Neural cell (in vitro differentiated cells): ENCODE data around the gene DLG5. TPM values are rescaled to one million over a fixed set of nuclear protein-coding genes. Genes with fewer than 3 reads are reported as not detected.

Experiments used
- H2AFZ ChIP-seq: fragments of 200-600, 300-800 bp; sonication (generic), shearing (Covaris generic); 2 replicates; pipeline ENCODE4 v1.6.0; 2014; ENCODE audit warnings: low read depth, mild to moderate bottlenecking, antibody characterized with exemption, low read length, moderate library complexity
- H3F3A ChIP-seq: fragments of 200-600 bp; shearing (Covaris generic); 2 replicates; pipeline ENCODE4 v1.6.1; 2016; ENCODE audit warnings: mild to moderate bottlenecking, moderate library complexity, mixed read lengths, antibody characterized with exemption, low read length; ENCODE audit not compliant: insufficient read depth, poor library complexity, severe bottlenecking
- H3K27ac ChIP-seq: fragments of 200-600, 300-800 bp; sonication (generic), shearing (Covaris generic); 2 replicates; pipeline ENCODE4 v1.5.1; 2014; ENCODE audit warnings: mild to moderate bottlenecking, low read length, moderate library complexity
- H3K27me3 ChIP-seq: fragments of 300-800, 200-600 bp; sonication (generic), shearing (Covaris generic); 2 replicates; pipeline ENCODE4 v1.6.0; 2014; ENCODE audit warnings: mild to moderate bottlenecking, low read depth, low read length, moderate library complexity; ENCODE audit not compliant: insufficient read depth
- H3K36me3 ChIP-seq: fragments of 300-800, 200-600 bp; sonication (generic), shearing (Covaris generic); 2 replicates; pipeline ENCODE4 v1.5.1; 2014; ENCODE audit warnings: mild to moderate bottlenecking, antibody characterized with exemption, low read length, moderate library complexity; ENCODE audit not compliant: insufficient read depth
- H3K4me2 ChIP-seq: fragments of 300-800, 200-600 bp; sonication (generic), shearing (Covaris generic); 2 replicates; pipeline ENCODE4 v1.6.0; 2014; ENCODE audit warnings: mild to moderate bottlenecking, low read length
- H3K4me3 ChIP-seq: fragments of 300-800, 200-600 bp; sonication (generic), shearing (Covaris generic); 2 replicates; pipeline ENCODE4 v1.5.1; 2014; ENCODE audit warnings: mild to moderate bottlenecking, low read length, moderate library complexity
- H3K79me2 ChIP-seq: fragments of 200-600 bp; shearing (Covaris generic); replicated peaks from 2 replicates; pipeline ENCODE4 v1.6.0; 2014; ENCODE audit warnings: mild to moderate bottlenecking, low read length, moderate library complexity; ENCODE audit not compliant: insufficient read depth
- H3K9ac ChIP-seq: fragments of 300-800, 200-600 bp; sonication (generic), shearing (Covaris generic); 2 replicates; pipeline ENCODE4 v1.6.1; 2016; ENCODE audit warnings: mild to moderate bottlenecking, low read length, mixed read lengths
- H3K9me2 ChIP-seq: fragments of 200-600 bp; shearing (Covaris generic); 2 replicates; pipeline ENCODE4 v1.6.1; 2016; ENCODE audit warnings: mild to moderate bottlenecking, low read length, mixed read lengths; ENCODE audit not compliant: insufficient read depth
- H3K9me3 ChIP-seq: fragments of 200-600, 300-800 bp; sonication (generic), shearing (Covaris generic); 2 replicates; pipeline ENCODE4 v1.6.1; 2016; ENCODE audit warnings: mild to moderate bottlenecking, mixed run types, low read length, moderate library complexity, mixed read lengths
- H4K20me1 ChIP-seq: fragments of 200-600 bp; shearing (Covaris generic); 2 replicates; pipeline ENCODE4 v1.6.1; 2016; ENCODE audit warnings: mild to moderate bottlenecking, mixed run types; ENCODE audit not compliant: insufficient read depth
- EP300 ChIP-seq: fragments of 450-650 bp; conservative IDR thresholded peaks from 2 replicates; pipeline ENCODE4 v1.6.1; 2014; ENCODE audit warnings: antibody characterized with exemption, mild to moderate bottlenecking, moderate library complexity; ENCODE audit not compliant: poor library complexity, severe bottlenecking
- EZH2 ChIP-seq: fragments of 200-600, 300-800 bp; shearing (Covaris generic), sonication (generic); IDR thresholded peaks from 2 replicates; pipeline ENCODE4 v1.6.1; 2014; ENCODE audit warnings: antibody characterized with exemption, low read length, borderline replicate concordance, mild to moderate bottlenecking; ENCODE audit not compliant: insufficient read depth, poor library complexity, severe bottlenecking
- MXI1 ChIP-seq: fragments of 450-650 bp; conservative IDR thresholded peaks from 2 replicates; pipeline ENCODE4 v1.6.1; 2014; ENCODE audit warnings: antibody characterized with exemption, mild to moderate bottlenecking; ENCODE audit not compliant: poor library complexity, severe bottlenecking
- POLR2AphosphoS5 ChIP-seq: IDR thresholded peaks from 2 replicates; pipeline ENCODE4 v1.6.1; 2012
- RAD21 ChIP-seq: fragments of 450-650 bp; conservative IDR thresholded peaks from 2 replicates; pipeline ENCODE4 v1.6.1; 2014; ENCODE audit warnings: antibody characterized with exemption, mild to moderate bottlenecking, moderate library complexity
- REST ChIP-seq: IDR thresholded peaks from 2 replicates; pipeline ENCODE4 v1.6.1; 2012; ENCODE audit warnings: borderline replicate concordance
- SMC3 ChIP-seq: fragments of 450-650 bp; conservative IDR thresholded peaks from 2 replicates; pipeline ENCODE4 v1.6.1; 2014; ENCODE audit warnings: antibody characterized with exemption, mild to moderate bottlenecking, moderate library complexity; ENCODE audit not compliant: poor library complexity
- TAF1 ChIP-seq: IDR thresholded peaks from 2 replicates; pipeline ENCODE4 v1.6.1; 2012; ENCODE audit warnings: low read depth
- polyA plus RNA-seq: library from polyadenylated mRNA; depleted of rRNA; stranded (reverse); fragments of >200 nt; gene quantifications from 2 replicates; pipeline ENCODE4 v1.2.3, GENCODE V29; 2014
- TF ChIP-seq, protein P1 (sequence below): fragments of 450-650 bp; IDR thresholded peaks from 2 replicates; pipeline ENCODE4 v1.5.1; 2014; ENCODE audit warnings: antibody characterized with exemption, mild to moderate bottlenecking, moderate library complexity; ENCODE audit not compliant: poor library complexity, severe bottlenecking

DLG5 gene
- polyA plus RNA-seq, 1 donor from 2014 or later, result 72.9 TPM

GRCh38 chr10:77877441-77878344, 48.9 kb downstream of the DLG5 start:
- Histone ChIP-seq H4K20me1 (no peaks in the 10 kb centered on the region), H3K4me2 (no peak overlapping the region), H3K79me2 (peaks cover 8% of the 10 kb centered on the region)

GRCh38 chr10:77875730-77876129, 50.8 kb downstream of the DLG5 start:
- H3K27ac ChIP-seq, result no peak overlapping the region
- H4K20me1 ChIP-seq, result no peaks in the 10 kb centered on the region
- H3F3A ChIP-seq, result no peaks in the 10 kb centered on the region
- no peaks in the 10 kb centered on the region for H3K27me3 ChIP-seq
- peaks cover 8% of the 10 kb centered on the region for H3K79me2 ChIP-seq
- no peaks in the 10 kb centered on the region for H3K9me3 ChIP-seq
- TF ChIP-seq RAD21 (no peak), REST (no peak), TAF1 (no peak), EP300 (no peak), SMC3 (no peak), POLR2AphosphoS5 (no peak), EZH2 (no peak), MXI1 (no peak)
- TF ChIP-seq, protein P1, sequence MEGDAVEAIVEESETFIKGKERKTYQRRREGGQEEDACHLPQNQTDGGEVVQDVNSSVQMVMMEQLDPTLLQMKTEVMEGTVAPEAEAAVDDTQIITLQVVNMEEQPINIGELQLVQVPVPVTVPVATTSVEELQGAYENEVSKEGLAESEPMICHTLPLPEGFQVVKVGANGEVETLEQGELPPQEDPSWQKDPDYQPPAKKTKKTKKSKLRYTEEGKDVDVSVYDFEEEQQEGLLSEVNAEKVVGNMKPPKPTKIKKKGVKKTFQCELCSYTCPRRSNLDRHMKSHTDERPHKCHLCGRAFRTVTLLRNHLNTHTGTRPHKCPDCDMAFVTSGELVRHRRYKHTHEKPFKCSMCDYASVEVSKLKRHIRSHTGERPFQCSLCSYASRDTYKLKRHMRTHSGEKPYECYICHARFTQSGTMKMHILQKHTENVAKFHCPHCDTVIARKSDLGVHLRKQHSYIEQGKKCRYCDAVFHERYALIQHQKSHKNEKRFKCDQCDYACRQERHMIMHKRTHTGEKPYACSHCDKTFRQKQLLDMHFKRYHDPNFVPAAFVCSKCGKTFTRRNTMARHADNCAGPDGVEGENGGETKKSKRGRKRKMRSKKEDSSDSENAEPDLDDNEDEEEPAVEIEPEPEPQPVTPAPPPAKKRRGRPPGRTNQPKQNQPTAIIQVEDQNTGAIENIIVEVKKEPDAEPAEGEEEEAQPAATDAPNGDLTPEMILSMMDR, result no peak
- H3K36me3 ChIP-seq, result no peaks in the 10 kb centered on the region
- H3K4me2 ChIP-seq, result no peak overlapping the region
- H3K9me2 ChIP-seq, result no peaks in the 10 kb centered on the region
- no peak overlapping the region for H3K4me3 ChIP-seq
- no peak overlapping the region for H2AFZ ChIP-seq
- no peak overlapping the region for H3K9ac ChIP-seq

More at GRCh38 chr10:77877441-77878344, 48.9 kb downstream of the DLG5 start:
- Histone ChIP-seq H3K9ac (peak overlapping the region; percentile 43), H3K27me3 (no peaks in the 10 kb centered on the region), H3F3A (no peaks in the 10 kb centered on the region), H3K9me3 (no peaks in the 10 kb centered on the region), H3K9me2 (no peaks in the 10 kb centered on the region), H3K36me3 (no peaks in the 10 kb centered on the region), H2AFZ (no peak overlapping the region), H3K4me3 (peak overlapping the region; percentile 40), H3K27ac (peak overlapping the region; percentile 14)
- no peak for TF ChIP-seq POLR2AphosphoS5
- TF ChIP-seq EP300, result no peak
- TF ChIP-seq SMC3, result no peak
- TF ChIP-seq TAF1, result no peak
- TF ChIP-seq RAD21, result no peak
- TF ChIP-seq MXI1, result no peak
- no peak for TF ChIP-seq EZH2
- TF ChIP-seq, protein P1, result no peak
